Measurements from ENCODE around the gene ITFG1.
"Not testable (repeated sequence)": the region's sequence is repeated elsewhere in the genome, so short reads cannot be mapped to it uniquely, and the experiment has no call there.

GRCh38 chr16:47203433-47203832 lies 257.4 kb downstream of the ITFG1 start:
- not testable (repeated sequence) for TF ChIP-seq CTCF (conservative IDR thresholded peaks at IDR 0.05); ZFX (IDR thresholded peaks at IDR 0.05)

Data from C4-2B (cell line).